HG03460 (cell line): ENCODE data around the gene DDX50.

Experiments
- ATAC-seq: cut with Tn5 transposase; IDR thresholded peaks from one replicate; pipeline ENCODE4 v1.9.1; 2021; ENCODE audit not compliant: unreplicated experiment

The DDX50 gene

DNA sequence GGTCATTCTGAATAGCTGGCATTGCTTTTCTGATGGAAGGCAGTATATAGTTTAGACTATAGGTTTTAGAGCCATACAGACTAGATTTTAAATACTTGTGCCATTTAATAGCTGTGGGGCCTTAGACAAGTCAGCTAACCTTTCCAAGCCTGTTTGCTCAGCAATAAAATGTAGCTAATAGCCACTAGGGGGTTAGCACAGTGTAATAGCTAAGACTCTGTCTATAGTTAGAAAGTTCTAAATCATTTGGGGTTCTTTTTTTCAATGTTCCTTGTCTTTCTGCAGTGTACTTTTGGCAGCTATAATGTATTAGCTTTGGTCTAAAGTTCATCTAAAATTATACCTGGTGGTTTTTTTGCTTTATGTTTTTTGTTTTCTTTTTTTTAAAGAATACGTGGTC is 80.0 kb downstream of the DDX50 start:
- no peak for ATAC-seq

- ATAC-seq: no peak
These were observed 81.3 kb downstream of the DDX50 start for GRCh38 chr10:68982389-68982788.

- no peak for ATAC-seq
These were observed 86.5 kb downstream of the DDX50 start for GRCh38 chr10:68987611-68988010.

GRCh38 chr10:68988530-68989316 is 87.6 kb downstream of the DDX50 start, which contains the start of gene KIFBP:
KIFBP (plus strand) TSS chr10:68988803; CDS start chr10:68988833, 30 bp downstream.
- peak; percentile 81 for ATAC-seq

DNA sequence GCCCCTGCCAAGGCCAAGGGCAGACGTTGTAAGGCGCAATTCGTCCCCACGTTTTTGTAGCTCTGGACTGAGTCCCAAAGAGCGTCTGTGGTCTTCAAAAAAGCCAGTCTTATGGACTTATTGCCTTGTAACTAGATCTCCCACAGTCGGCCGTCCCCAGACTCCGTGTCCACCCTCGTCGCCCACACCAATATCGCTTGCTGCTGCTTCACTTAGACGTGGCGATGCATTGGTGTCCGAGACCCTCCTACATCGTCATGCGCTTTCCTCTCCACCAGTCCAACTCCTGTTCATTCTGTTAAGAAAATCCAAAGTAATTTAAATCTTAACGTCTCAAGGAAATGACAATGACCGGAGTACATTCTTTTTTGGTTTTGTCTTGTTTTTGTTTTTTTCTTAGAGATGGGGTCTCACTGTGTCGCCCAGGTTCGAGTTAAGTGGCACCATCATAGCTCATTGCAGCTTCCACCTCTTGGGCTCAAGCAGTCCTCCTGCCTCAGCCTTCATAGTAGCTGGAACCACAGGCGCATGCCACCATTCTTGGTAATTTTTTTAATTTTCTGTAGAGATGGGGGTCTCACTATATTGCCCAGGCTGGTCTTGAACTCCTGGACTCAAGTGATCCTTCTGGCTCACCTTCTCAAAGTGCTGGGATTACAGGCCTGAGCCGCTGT is 88.3 kb downstream of the DDX50 start:
- no peak for ATAC-seq

- ATAC-seq: no peak
These were observed 91.7 kb downstream of the DDX50 start for GRCh38 chr10:68992636-68993440.
